HG02943 (cell line): ENCODE data around the gene OR2A14.
"Not testable (repeated sequence)": the region's sequence is repeated elsewhere in the genome, so short reads cannot be mapped to it uniquely, and the experiment has no call there.

ENCODE experiments used
- ATAC-seq: cut with Tn5 transposase; IDR thresholded peaks from one replicate; pipeline ENCODE4 v1.9.1; 2021; ENCODE audit warnings: mild to moderate bottlenecking, low read depth, moderate library complexity; ENCODE audit not compliant: unreplicated experiment

The OR2A14 gene, protein sequence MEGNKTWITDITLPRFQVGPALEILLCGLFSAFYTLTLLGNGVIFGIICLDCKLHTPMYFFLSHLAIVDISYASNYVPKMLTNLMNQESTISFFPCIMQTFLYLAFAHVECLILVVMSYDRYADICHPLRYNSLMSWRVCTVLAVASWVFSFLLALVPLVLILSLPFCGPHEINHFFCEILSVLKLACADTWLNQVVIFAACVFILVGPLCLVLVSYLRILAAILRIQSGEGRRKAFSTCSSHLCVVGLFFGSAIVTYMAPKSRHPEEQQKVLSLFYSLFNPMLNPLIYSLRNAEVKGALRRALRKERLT

DNA sequence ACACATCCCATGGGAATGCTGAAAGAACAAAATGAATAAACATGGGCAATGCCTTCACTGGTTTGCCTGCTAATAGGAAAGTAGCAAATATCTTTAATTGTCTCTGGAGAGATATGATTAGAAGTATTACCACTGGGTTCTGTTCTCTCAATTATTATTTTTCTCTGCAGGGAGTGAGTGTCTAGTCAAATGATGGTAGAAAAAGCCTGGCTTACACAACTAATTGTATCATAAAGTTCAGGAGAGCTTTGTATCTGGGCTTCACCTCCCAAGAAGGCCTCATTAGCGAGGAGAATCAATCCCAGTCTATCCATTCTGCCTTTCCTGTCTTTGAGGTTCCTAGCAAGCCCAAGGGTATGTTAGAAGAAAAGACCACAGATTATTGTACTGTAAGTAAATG is at the start of gene OR2A14:
Gene OR2A14, plus strand, starts transcription at position 301 of the 400 bp plus-strand sequence. CDS start 5,937 bp downstream, outside the sequence.
- no peak for ATAC-seq

GRCh38 chr7:144074374-144074773 is 48.6 kb upstream of the OR2A14 start:
- no peak for ATAC-seq

DNA sequence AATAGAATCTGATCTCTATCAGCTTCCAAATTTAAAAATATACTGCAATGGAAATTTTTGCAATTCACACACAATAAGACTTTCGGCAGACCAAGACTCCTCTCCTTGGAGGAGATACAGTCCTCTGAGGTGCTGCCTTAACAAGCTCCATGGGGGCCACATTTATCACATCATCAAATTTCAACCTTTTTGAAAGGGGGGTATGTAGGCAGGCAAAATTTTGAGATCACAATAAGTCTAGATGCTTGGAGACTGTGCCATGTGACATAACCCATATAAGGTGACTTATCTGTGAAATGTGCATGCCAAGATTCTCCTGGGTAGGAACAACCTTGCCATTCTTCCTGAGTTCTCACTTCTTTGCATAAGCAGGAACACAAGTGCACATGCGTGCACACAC is 37.0 kb upstream of the OR2A14 start, which contains the start of gene OR2A12:
Gene OR2A12, plus strand, starts transcription at position 301 of the 400 bp plus-strand sequence. CDS start 8,830 bp downstream, outside the sequence.
- ATAC-seq = no peak

GRCh38 chr7:144086730-144087129 is 36.2 kb upstream of the OR2A14 start:
- ATAC-seq = no peak

DNA sequence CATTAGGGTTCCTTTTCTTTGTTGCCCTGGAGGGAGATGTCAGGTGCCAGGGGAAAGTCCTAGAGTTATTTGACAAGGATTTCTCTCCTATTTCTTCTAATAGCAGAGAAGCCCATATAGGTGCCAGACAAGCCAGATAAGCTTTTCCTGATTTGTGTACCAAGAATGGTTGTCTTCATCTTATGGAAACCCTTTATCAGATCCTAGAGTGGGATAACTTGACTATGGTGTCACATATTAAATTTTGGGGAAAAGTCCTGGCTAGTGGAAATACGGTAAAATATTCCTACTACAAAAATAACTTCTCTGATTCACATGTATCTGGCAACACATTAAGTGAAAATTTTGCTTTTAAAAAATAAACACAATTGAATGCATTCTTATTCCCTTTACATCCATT is 35.7 kb upstream of the OR2A14 start:
- no peak for ATAC-seq

DNA sequence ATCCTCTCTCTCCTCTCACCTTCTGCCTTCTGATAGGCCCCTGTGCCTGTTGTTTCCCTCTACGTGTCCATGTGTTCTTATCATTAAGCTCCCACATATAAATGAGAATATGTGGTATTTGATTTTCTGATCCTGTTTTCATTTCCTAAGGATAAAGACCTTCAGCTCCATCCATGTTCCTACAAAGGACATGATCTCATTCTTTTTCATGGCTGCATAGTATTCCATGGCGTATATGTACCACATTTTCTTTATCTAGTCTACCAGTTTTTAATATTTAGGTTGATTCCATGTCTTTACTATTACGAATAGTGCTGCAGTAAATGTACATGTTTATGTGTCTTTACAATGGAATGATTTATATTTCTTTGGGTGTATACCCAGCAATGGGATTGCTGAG is 32.3 kb upstream of the OR2A14 start:
- no peak for ATAC-seq

GRCh38 chr7:144098776-144099175 is 24.2 kb upstream of the OR2A14 start:
- ATAC-seq = no peak

- no peak for ATAC-seq
Measured at GRCh38 chr7:144100607-144101006, 22.4 kb upstream of the OR2A14 start.

DNA sequence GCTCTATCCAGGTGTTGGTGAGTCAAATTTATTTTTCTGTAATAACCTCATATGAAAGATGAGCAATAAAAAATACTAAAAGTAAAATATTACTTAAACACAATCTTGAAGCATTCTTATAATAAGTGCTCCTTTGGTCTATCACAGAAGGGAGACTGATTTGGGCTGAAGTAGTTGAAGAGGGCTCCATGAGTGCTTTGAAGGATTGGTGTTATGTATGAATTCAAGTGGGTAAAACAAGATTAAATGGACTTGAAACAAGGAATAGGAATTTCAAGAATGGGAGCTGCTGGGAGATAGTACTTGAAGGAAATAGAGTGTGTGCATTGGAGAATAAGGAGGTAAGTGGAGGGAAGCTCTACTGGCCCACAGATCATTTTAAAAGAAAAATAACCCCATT is 20.9 kb upstream of the OR2A14 start:
- ATAC-seq = no peak

- no peak for ATAC-seq
Measured at GRCh38 chr7:144105211-144105610, 17.8 kb upstream of the OR2A14 start.

DNA sequence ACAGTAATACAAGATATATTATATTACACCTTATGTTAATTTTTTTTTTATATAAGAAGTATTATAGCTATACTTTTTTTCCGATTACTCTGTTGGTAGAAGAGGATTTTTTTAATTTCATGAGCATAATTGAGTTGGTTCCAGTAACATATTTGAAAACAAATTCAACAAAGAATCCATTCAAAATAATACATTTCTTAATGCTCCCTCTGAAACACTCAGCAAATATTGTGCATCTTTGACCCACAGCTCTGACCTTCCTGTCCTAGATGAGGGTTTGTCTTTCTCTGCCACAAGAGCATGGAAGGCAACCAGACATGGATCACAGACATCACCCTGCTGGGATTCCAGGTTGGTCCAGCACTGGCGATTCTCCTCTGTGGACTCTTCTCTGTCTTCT is 13.7 kb upstream of the OR2A14 start, which contains the start of gene OR2A2:
Gene OR2A2, plus strand, starts transcription at position 301 of the 400 bp plus-strand sequence. Its CDS starts 0 bp downstream, at position 301.
- no peak for ATAC-seq

DNA sequence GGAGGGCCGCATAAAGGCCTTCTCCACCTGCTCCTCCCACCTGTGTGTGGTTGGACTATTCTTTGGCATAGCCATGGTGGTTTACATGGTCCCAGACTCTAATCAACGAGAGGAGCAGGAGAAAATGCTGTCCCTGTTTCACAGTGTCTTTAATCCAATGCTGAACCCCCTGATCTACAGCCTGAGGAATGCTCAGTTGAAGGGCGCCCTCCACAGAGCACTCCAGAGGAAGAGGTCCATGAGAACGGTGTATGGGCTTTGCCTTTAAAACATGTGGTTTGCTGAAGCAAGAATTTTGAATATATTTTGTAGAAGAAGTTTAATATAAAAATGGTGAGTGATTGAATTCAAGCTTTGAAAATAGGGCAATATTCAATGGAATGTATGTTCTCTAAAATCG is 12.7 kb upstream of the OR2A14 start:
- ATAC-seq = no peak

- no peak for ATAC-seq
Measured at GRCh38 chr7:144113651-144114050, 9.3 kb upstream of the OR2A14 start.

DNA sequence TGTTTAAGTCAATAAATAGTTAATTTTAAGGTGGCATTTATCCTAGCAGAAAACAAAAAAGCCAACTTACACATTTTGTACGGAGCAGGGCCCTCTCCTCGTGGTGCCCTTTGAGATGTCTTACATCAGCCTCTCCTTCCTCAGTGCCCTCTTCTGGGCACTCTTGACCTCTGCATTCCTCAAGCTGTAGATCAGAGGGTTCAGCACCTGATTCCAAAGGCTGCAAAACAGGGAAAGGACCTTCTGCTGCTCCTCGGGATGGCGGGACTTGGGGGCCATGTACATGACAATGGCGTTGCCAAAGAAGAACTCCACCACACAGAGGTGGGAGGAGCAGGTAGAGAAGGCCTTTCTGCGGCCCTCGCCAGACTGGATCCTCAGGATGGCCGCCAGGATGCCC is 4.6 kb upstream of the OR2A14 start:
- no peak for ATAC-seq

DNA sequence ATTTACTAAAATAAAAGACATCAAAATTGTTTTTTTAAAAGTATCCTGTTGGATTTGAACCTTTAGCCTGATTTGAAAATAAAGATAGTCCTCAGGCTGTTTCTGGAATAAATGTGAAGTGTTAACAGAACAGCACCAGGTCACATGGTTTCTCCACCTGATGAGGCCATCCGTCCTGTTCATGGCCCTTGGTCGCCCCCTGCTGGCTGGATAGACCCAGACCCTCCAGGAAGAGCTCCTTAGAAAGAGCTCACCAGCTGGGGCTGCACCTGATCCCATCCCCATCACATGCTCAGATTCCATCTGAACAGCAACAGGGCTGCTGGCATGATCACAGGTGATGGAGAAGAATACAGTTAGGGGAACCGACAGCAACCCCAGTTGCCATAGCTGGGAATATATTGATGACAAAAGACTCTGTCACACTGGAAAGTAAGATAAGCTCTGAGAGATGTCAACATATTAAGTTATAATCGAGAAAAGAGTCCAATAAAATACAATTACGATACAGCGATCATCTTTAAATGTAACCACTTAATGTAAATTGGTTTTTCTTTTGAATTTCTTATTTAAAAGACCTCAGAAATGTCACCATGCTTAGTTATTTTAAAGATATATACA is 4.8 kb downstream of the OR2A14 start:
- ATAC-seq = peak; percentile 99

- not testable (repeated sequence) for ATAC-seq
Measured at GRCh38 chr7:144129601-144130000, 6.6 kb downstream of the OR2A14 start.

DNA sequence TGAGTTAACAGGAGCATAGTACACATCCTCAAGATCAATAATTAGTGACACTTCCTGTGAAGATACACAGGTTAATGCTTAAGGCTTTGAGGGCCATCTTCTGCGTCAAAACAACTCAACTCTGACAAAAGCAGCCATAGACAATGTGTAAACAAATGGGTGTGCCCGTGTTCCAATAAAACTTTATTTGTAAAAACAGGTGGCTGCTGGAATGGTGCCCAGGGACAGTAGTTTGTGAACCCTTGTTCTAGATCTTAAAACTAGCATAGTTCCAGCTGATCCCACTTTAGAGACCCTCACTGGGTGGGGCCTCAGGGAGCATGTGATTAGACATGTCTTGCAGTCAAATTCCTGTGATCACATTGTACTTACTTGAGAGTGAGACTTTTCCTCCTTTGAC is 7.8 kb downstream of the OR2A14 start:
- no peak for ATAC-seq

GRCh38 chr7:144132262-144132661 is 9.3 kb downstream of the OR2A14 start:
- ATAC-seq = no peak

DNA sequence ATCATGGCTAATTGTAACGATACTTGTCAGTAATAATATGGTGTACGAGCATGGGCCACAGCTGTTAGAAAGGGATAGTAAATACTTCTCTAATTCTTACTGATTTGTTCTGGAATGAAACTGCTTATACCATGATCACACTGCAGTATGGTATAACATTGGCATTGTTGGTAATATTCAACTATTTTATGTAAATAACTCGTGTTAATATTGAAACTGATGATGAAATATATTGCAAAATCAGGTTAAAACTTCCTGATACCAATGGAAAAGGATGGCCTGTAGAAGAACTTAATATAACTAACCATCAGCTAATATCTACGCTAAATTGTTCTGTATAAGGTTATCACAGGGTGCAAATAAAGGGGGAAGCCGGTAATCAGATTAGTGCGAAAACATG is 10.3 kb downstream of the OR2A14 start:
- no peak for ATAC-seq

GRCh38 chr7:144134116-144134515 is 11.1 kb downstream of the OR2A14 start:
- no peak for ATAC-seq

- ATAC-seq = no peak
Measured at GRCh38 chr7:144137501-144137900, 14.5 kb downstream of the OR2A14 start.

DNA sequence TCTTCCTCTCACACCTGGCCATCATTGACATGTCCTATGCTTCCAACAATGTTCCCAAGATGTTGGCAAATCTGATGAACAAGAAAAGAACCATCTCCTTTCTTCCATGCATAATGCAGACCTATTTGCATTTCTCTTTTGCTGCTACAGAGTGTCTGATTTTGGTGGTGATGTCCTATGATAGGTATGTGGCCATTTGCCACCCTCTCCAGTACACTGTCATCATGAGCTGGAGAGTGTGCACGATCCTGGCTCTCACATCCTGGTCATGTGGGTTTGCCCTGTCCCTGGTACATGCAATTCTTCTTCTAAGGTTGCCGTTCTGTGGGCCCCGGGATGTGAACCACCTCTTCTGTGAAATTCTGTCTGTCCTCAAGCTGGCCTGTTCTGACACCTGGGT is 19.2 kb downstream of the OR2A14 start:
- ATAC-seq = no peak
